Stimulated activated CD8-positive, alpha-beta memory T cell treated with anti-CD3 and anti-CD28 coated beads, Interleukin-15, amount 100 ng/mL, for 24 hours (primary cell): ENCODE measurements around the gene SSTR1.

Experiments
- DNase-seq: peaks from one replicate; pipeline ENCODE4 v3.0.0-alpha.2; 2020; ENCODE audit warnings: low read depth

The SSTR1 gene

GRCh38 chr14:38238332-38238731, 30.6 kb downstream of the SSTR1 start:
- no peak for DNase-seq

DNA sequence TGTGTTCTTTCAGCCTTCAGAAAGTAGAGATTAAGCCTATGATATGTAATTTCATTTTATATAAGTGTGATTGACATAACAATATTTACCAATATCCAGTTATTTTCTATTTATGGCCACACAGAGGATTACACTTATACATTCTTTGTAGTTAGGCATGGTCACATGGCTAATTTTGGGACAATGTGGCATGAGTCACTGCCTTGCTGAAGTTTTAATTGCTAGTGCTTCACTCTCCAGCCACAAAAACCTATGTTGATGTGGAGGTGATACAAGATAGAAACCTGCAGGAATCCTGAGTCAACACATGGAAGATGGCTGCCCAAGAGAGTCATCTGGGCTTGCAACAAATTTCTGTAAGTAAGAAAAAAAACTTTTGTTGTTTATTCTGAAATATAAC, 31.2 kb downstream of the SSTR1 start:
- DNase-seq = no peak

DNA sequence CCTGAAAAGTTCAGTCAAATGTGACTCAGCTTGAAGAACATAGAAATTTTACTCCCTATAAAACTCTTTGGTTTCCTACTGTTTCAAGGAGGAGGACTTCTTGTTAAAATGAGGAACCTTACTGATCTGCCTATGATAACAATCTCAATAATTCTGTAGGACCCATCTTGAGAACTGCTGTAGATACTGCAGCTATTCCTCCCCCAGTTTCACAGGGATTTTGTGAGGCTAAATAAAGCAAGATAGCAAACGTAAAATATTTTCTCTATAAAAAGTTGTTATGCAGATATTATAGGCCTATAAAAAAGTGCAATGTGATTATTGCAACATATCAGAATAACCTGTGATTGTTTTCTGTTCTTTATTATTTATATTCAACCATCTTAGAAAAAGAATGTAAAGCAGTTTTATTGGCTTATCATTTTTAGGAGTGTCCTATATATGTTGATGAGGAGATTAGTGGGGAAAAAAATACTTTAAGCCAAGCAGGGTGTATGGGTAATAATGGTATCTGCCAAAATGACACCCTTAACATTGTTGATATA, 36.1 kb downstream of the SSTR1 start:
- no peak for DNase-seq

DNA sequence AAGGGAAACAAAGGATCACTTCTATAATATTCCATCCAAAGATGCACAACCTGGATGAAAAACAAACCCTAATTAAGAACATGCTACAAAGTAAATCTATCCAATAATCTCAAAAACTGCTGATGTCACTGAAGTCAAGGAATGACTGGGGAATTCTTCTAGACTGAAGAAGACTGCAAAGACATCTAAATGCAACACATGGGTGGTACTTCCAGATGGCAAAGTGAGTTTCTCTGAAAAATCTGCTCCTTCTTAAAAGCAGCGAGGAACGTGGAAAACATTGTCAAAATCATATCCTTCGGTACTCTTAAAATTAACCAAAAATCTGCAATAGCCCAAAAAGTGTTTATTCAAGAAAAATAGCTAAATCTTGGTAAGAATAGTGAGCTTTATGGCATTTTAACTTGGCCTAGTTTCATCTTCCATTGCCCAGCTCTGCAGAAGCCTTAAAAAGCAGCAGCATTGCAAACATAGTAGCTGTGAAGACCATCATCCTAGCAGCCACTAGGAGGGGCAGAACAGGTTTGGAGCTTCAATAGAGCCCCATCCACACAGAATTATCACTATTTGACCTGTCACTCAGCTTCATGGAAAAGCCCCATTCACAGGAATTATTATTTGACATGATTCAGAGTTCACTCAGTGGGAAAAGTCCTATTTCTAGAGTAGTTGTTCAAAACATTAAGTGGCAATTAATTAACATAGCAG, 40.8 kb downstream of the SSTR1 start:
- no peak for DNase-seq

- no peak for DNase-seq
Measured at GRCh38 chr14:38250331-38250730, 42.6 kb downstream of the SSTR1 start.

DNA sequence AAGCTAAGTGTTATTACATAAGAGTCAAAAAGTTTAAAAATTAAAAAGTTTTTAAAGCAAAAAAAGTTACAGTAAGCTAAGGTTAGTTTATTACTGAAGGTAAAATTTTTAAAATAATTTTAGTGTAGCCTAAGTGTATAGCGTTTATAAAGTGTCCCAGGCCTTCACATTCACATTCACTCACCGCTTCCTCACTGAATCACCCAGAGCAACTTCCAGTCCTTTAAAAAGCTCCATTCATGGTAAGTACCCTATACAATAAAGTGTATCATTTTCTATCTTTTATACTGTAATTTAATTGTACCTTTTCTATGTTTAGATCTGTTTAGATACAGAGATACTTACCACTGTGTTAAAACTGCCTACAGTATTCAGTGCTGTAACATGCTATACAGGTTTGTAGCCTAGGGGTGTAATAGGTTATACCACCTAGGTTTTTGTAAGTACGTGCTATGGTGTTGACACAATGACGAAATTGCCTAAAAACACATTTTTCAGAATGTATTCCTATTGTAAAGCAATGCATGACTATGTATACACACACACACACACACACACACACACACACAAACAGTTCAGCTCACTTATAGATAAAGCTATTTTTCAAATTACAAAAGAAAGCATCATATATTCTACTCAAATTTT, 44.5 kb downstream of the SSTR1 start:
- DNase-seq = no peak

DNA sequence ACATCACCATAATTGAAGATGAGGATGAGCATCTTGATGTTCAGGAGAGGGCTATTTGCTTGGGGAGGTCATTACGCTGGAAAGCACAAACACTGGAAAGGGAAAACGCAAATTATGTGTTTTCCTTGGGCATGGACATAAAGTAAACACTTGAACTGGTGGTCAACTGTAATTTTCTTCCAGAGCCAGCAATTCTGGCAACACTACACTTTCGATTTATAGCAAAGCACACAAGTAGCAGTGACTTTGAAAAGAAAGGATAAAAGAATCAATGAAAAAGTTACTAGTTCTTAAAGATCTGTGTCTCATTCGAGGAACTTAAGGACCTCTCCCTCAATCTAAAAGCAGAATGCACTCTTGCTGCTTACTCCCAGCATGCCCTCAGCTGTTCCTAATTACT, 46.0 kb downstream of the SSTR1 start:
- DNase-seq = no peak

DNA sequence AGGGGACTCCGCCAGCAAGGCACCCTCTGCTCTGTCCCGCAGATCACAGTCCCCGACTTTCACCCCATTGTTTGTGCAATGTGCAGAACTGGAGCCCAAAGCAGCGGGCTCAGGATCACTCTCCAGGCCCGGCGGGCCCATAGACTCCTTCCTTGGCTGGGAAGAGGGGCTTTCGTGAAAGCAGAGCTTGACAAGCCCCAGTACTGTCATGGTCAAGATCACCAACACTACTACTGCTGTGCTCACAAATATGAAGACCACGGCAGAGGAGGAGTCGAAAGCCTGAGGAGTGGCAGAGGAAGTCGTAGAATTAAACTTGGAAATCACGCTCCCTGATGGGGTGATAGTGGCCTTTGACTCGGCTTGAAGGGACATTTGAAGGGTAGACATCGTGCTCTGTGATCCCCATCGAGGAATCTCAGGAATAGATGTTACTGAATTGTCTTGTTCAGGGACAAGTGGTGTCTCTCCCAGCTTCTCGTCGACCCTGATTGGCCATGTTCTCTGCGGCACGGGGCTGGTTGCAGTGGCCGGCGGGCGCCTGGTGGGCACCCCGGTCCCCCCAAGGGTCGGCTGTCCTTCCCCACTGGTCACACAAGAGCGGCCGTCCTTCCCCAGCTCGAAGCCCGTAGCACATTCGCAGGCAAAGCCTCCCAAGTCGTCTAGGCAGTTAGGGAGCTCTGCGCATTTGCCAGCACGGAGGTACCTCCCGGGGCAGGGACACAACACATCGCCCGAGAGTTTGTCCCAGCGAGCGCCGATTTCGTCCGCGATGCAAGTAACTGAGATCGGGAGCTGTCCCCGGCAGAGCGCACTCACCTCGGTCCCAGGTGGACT, 47.1 kb downstream of the SSTR1 start:
- no peak for DNase-seq

DNA sequence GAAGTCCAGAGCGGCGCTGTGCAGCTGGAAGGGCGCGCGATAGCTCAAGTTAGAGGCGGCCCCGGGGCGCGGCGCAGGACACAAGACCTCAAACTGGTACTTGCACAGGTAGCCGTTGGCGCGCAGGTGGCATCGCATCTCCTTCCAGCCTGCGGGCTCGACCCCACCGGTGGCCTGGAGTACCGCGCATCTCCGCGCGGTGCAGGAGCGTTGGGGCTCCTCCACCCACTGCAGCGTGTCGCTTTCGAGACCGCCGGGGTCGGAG, 47.6 kb downstream of the SSTR1 start:
- no peak for DNase-seq

- DNase-seq = no peak
Measured at GRCh38 chr14:38255673-38256532, 48.2 kb downstream of the SSTR1 start, which contains the start of gene CLEC14A. CLEC14A (minus strand) TSS chr14:38256093; CDS start chr14:38256022, 71 bp downstream.

- DNase-seq = no peak
Measured at GRCh38 chr14:38256533-38256840, 48.8 kb downstream of the SSTR1 start.

DNA sequence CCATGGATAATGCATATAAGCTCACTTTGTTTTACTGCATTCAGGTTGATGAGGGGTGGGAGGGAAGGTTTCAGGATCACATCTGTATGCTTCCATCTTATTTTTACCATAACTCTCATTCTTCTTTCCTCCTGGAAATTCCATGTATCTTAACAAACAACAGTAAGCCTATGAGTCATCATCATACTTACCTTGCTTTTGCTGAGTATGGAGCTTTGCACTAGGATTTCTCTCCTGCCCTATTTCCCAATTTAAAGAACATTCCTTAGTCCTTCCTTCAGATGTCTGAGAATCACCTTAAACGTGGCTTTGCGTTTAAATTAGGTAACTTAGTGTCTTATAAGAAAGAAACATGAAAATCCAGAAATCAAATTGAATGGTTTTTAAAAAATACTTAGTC, 49.8 kb downstream of the SSTR1 start:
- no peak for DNase-seq

DNA sequence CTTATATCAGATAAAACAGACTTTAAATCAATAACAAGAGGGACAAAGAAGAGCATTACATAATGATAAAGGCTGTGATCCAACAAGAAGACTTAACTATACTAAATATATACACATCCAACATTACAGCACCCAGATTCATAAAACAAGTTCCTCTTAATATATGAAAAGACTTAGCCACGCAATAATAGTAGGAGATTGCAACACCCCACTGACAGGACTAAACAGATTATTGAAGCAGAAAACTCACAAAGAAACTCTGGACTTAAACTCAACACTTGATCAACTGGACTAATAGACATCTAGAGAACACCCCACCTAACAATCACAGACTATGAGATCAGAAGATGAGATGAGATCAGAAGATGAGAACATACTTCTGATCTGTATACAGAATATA, 53.9 kb downstream of the SSTR1 start:
- DNase-seq = no peak
